SKM-1 treated with dmso at 0.1 percent for 144 hours (cell line): ENCODE measurements around the gene CA12.
"Not testable (repeated sequence)": the region's sequence is repeated elsewhere in the genome, so short reads cannot be mapped to it uniquely, and the experiment has no call there.

Experiments
- DNase-seq: peaks from one replicate; lab custom pipeline; 2025; ENCODE audit not compliant: unreplicated experiment; lab: John Stamatoyannopoulos, UW

The CA12 gene

DNA sequence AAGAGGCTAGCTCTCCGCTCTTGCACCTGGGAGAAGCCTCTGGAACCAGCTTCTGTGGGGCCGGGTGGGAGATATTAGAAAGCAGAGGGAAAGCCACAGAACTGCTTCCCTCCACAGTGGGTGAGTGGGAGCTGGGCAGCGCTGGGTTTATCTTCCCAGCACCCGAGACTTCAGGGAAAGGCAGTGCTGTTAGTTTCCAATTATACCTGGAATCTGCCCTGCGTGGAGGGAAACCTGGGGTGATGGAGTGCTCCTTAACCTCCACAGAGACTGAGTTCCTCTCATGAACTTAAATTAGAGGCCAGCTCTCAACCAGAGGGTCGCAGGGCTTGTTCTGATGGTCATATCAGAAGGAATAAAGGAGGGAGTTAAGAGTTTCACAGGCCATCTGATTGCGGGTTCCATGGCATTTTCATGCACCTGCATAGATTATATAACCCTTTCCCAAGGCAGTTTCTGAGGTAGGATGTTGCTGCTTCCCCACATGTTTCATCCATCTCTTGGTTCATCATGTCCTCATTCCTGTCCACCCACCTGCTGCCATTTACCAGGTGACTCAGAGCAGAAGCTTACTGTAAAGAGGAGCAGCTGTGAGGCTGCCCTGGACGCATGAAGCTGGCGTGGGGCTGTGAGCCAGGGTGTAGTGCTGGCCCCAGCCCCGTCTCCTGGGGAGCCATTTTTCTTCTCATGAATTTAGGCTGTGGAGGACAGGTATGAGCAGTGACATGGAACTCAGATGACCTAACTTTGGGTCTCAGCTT is 42.5 kb downstream of the CA12 start:
- no peak for DNase-seq

DNA sequence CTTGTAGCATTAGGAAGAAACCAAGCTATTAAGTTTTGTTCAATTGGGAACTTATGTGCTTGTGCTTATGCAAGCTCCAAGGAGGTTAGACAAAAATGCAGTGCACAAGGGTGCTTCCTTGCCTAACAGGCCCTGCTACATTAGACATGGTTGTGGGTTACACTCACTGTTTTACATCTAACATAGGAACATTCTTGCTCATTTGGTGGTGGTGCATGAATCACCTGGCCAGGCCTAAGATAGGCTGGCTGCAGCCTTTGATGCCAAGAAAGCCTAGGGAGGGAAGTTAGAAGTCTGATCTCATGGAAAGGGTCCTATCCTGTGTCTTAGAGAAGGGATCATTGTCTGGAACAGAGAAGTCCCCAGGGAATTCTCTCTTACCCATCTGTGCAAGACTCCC is 43.5 kb downstream of the CA12 start:
- DNase-seq: no peak

DNA sequence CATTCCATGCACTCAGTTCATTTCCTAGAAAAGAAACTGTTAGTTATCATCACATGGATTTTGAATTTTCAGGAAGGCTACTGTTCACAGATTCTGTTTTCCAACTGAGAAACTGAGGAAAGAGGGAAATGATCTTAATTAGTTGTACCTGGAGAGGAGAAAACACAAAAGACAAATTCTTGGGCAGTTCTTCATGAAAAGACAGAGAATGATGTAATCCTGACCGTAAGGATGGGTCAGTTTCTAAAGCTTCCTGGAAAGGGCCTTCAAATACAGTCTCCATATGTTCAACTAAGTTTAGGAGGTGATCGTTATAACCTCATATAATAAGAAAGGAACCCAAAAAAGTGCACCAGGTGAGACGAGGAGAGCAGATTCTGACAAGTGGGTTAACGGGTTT is 44.6 kb downstream of the CA12 start:
- no peak for DNase-seq

DNA sequence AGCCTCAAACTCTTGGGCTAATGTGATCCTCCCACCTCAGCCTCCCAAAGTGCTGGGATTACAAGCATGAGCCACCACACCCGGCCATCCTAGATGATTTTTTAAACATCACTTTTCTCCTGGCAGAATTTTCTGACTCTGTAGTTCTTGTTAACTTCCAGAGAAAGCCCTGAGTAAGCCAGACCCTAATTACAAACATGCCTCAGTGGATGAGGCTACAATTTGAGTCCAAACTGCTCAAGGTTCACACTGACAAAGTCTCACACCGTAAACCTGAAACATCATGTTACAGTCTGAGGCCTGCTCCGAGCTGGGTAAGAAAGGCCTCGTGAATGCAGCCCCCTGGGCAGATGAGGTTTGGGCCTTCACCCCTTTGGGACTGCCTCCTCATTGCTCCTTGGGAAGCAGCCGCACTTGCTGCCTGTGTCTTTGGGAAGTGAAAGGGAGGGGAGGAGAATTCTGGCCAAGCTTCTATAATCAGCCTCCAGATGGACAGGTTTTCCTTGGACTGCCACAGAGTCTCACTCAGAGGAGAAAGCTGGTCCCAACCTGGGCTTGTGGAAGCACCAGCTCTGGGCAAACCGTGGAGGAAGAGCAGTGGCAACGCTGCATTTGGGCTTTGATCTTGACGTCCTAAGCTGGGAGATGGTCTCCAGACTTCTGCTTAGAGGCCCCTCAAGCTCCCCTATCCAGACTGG is 46.0 kb downstream of the CA12 start:
- no peak for DNase-seq

- no peak for DNase-seq
Observed at GRCh38 chr15:63334821-63335220, 46.8 kb downstream of the CA12 start.

DNA sequence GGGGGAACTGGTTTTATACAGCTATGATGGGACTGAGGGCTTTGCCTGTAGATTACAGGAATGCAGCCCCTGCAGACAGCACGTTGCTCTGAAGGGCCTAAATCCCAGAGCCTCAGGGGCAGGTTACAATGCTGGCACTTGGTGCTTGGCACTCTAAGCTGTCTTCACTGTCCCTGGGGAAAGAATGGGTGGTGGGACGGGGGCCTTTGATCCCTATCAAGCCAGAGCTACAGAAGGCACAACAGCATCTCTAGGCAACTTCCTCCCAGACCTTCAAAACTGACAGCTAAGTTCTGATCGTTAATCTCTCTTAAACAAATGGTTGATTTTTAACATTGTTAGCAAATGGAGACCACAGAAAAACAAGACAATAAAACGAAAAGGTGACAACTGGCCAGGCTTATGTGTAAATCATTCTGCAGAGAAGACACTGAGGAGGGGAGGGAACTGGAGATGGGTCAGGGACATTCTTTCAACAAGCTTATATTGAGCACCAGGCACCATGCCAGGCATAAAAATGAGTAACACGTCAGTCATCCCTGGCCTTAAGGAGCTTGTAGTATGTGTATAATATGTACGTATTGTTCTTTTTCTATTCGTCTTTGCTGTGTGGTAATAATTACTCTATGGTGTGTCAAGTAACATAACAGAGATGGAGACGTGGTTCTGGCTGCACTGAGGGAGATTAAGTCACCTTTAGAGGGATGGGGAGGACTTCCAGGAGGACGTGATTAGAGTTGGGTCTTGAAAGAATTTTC is 49.1 kb downstream of the CA12 start:
- DNase-seq: no peak

GRCh38 chr15:63331456-63331855 is 50.2 kb downstream of the CA12 start:
- DNase-seq: no peak

GRCh38 chr15:63330926-63331325 is 50.7 kb downstream of the CA12 start:
- DNase-seq: no peak

- no peak for DNase-seq
Observed at GRCh38 chr15:63329567-63330350, 51.9 kb downstream of the CA12 start.

DNA sequence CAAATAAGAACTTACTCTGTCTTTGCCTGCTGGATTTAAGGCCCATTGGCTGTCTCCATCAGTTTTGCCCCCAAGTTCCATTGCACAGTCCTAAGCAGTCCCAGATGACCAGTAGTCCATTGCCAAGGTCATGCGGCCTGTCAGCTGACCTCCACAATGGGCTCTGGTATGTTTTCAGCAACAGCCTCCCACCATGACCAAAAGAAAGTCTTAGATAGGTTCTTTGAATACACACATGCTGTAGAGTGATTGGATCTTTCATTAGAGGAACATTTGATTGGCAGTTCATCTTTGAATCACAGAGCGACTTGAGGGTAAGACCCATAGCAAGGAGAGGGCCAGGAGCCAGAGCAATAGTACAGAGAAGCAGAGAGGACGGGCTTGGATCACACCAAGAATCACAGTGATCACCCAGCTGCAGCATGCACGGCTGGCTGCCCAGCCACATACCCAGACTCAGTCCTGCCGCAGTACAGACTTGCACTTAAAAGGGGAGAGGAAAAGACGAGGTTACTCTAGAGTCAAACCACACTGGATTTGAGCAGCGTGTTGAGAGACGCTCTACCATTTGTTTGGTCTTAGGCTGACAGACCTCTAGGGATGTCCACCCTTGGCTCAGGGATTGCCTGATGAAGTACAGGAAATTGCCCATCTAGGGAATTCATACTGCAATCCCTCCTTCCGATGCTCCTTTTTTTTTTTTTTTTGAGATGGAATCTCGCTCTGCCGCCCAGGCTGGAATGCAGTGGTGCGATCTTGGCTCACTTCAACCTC is 53.8 kb downstream of the CA12 start:
- DNase-seq: no peak

- DNase-seq: no peak
Observed at GRCh38 chr15:63324770-63325169, 56.9 kb downstream of the CA12 start.

GRCh38 chr15:63323798-63324563 is 57.7 kb downstream of the CA12 start:
- no peak for DNase-seq

- no peak for DNase-seq
Observed at GRCh38 chr15:63322541-63322940, 59.1 kb downstream of the CA12 start.

- DNase-seq: no peak
Observed at GRCh38 chr15:63321462-63321861, 60.2 kb downstream of the CA12 start.

GRCh38 chr15:63320981-63321380 is 60.7 kb downstream of the CA12 start:
- not testable (repeated sequence) for DNase-seq

- DNase-seq: not testable (repeated sequence)
Observed at GRCh38 chr15:63320446-63320845, 61.2 kb downstream of the CA12 start.

DNA sequence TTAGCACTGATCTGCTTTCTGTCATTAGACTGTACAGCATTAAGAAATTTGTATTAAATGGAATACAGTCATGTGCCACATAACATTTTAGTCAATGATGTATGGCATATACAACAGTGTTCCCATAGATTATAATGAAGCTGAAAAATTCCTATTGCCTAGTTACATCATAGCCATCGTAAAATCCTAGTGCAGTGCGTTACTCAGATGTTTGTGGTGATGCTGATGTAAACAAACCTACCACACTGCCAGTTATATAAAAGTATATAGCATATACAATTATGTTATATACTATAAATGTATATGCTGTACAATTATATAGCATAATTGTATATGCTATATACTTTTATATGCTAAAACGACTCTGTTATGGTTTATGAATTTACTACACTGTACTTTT is 62.6 kb downstream of the CA12 start:
- no peak for DNase-seq

- DNase-seq: no peak
Observed at GRCh38 chr15:63318344-63318743, 63.3 kb downstream of the CA12 start.

DNA sequence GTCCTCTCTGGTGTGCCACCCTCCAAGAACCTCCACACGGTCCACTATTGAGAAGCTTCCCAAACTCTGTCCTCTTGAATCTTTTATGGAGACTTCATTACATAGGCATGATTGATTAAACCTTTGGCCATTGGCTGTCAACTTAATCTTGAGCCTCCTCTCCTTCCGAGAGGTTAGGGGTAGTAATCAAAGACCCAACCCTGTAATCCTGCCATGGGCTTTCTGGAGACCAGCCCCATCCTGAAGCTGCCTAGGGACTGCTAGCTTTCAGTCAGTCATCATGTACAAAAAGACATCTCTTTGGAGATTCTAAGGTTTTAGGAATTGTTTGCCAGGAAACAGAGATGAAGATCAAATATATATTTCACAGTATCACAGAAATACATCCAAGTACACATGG is 67.2 kb downstream of the CA12 start:
- DNase-seq: no peak

GRCh38 chr15:63313825-63314224 is 67.8 kb downstream of the CA12 start:
- no peak for DNase-seq
